GM18507 (cell line): ENCODE data around the gene COPS7A.
A peak's percentile ranks its signal among the peaks of the same experiment; 100 is the strongest.
"Not testable (repeated sequence)": the region's sequence is repeated elsewhere in the genome, so short reads cannot be mapped to it uniquely, and the experiment has no call there.

ENCODE experiments used
- DNase-seq: peaks from one replicate; pipeline ENCODE4 v3.0.0; 2011; ENCODE audit warnings: low read depth; ENCODE audit not compliant: insufficient read length; ENCODE audit errors: extremely low spot score
- FAIRE-seq: peaks from 2 replicates; lab custom pipeline; 2011; peaks lifted over from hg19 to GRCh38; lab: Jason Lieb, UNC

Gene COPS7A

GRCh38 chr12:6700646-6701051 lies 23.2 kb upstream of the COPS7A start, which contains the start of gene PIANP:
TSS of gene PIANP (minus strand) at chr12:6700815. CDS start at chr12:6698061, 2,754 bp downstream.
- FAIRE-seq = no peak
- no peak for DNase-seq

GRCh38 chr12:6701078-6701768 lies 22.6 kb upstream of the COPS7A start:
- FAIRE-seq (no peak), DNase-seq (no peak)

- FAIRE-seq = no peak
- DNase-seq = no peak
These were observed 20.2 kb upstream of the COPS7A start for GRCh38 chr12:6703631-6704030.

GRCh38 chr12:6708351-6708750 lies 15.5 kb upstream of the COPS7A start:
- FAIRE-seq, DNase-seq: not testable (repeated sequence)

GRCh38 chr12:6708960-6709394 lies 14.9 kb upstream of the COPS7A start:
- DNase-seq = no peak
- FAIRE-seq = no peak

GRCh38 chr12:6716031-6716873 lies 7.6 kb upstream of the COPS7A start:
- not testable (repeated sequence) for FAIRE-seq, DNase-seq

GRCh38 chr12:6716874-6717437 lies 6.9 kb upstream of the COPS7A start:
- FAIRE-seq (no peak), DNase-seq (no peak)

- FAIRE-seq (peak; percentile 49), DNase-seq (no peak)
These were observed 983 bp upstream of the COPS7A start for GRCh38 chr12:6722863-6723262.

GRCh38 chr12:6724409-6724797 lies 557 bp downstream of the COPS7A start:
- FAIRE-seq (no peak), DNase-seq (no peak)

- FAIRE-seq = no peak
- DNase-seq = no peak
These were observed 1.5 kb downstream of the COPS7A start for GRCh38 chr12:6725350-6725749.

GRCh38 chr12:6729186-6729585 lies 5.3 kb downstream of the COPS7A start:
- FAIRE-seq (no peak), DNase-seq (no peak)

GRCh38 chr12:6730169-6730568 lies 6.3 kb downstream of the COPS7A start:
- DNase-seq = no peak
- no peak for FAIRE-seq

GRCh38 chr12:6734506-6735387 lies 10.9 kb downstream of the COPS7A start:
- DNase-seq = no peak
- FAIRE-seq = no peak

GRCh38 chr12:6735448-6736191 lies 11.8 kb downstream of the COPS7A start:
- DNase-seq = no peak
- peak; percentile 77 for FAIRE-seq

- FAIRE-seq = no peak
- no peak for DNase-seq
These were observed 12.9 kb downstream of the COPS7A start for GRCh38 chr12:6736754-6737153.

- FAIRE-seq, DNase-seq: not testable (repeated sequence)
These were observed 18.2 kb downstream of the COPS7A start for GRCh38 chr12:6742080-6742479.

- DNase-seq = no peak
- FAIRE-seq = no peak
These were observed 19.0 kb downstream of the COPS7A start for GRCh38 chr12:6742834-6743233.

GRCh38 chr12:6743300-6743699 lies 19.5 kb downstream of the COPS7A start:
- FAIRE-seq, DNase-seq: not testable (repeated sequence)
